ENCODE data around the gene RIPK1. TPM values are rescaled to one million over a fixed set of nuclear protein-coding genes. Genes with fewer than 3 reads are reported as not detected.

Gene RIPK1
- total and polyA plus RNA-seq, 9 of the 15 experiments (the other 6 are each of a cell fraction or from before 2014, with no cell fraction given), result 3.8 to 24.9 (median 17.7) TPM

DNA sequence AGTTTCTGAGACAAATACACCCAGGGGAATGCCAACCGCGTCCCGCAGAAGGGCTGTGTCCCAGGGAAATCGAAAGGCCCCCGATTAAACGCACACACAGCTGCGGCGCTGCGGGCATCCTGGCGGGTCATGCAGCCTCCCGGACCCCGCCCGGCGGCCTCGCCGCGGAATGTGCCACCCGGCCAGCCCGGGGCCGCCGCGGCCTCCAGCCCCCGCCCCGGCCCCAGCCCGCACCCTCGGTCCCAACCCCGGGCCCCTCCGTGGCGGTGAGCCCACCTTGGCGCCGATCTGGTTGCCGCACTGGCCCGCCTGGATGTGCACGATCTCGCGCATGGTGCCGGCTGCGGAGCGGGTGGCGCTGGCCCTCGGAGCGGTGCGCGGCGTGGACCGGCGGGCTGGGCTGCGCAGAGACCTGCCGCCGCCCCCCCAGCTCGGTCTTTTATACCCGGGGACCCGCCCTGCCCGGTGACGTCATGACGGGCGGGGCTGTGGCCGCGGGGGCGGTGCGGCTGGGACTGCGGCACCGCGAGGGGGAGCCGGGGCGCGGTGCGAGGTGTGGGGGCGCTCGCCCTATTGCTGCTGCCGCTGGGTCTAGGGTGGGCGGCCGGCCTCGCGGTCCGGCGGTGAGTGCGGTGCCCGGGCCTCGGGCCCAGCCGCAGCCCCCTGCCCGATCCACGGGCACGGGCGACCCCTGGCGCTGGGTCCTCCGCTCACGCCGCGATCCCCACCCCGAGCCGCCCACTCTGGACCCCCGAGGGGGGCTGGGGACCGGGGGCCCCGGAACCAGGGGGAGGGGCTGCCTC is 89.0 kb downstream of the RIPK1 start, which contains the start of gene TUBB2A (continued):
- TF ChIP-seq ELF4 (CRISPR knock-in tag; IDR thresholded peaks at IDR 0.05), result no peak
- TF ChIP-seq ZNF143 (CRISPR knock-in tag; IDR thresholded peaks at IDR 0.05), result no peak
- TF ChIP-seq KDM5B (IDR thresholded peaks at IDR 0.05; ENCODE audit: insufficient replicate concordance, low read depth, low read length), result peak; percentile 98
- 0 out of 2 replicates have a peak, but pooled peaks have one; percentile 80 for TF ChIP-seq ZNF282 (CRISPR knock-in tag; IDR thresholded peaks at IDR 0.05)
- no peak for TF ChIP-seq PPARD (CRISPR knock-in tag; IDR thresholded peaks at IDR 0.05)
- no peak for TF ChIP-seq ZSCAN32 (CRISPR knock-in tag; IDR thresholded peaks at IDR 0.05)
- TF ChIP-seq ZSCAN29 (IDR thresholded peaks at IDR 0.05), result no peak
- no peak for TF ChIP-seq FOXO4 (CRISPR knock-in tag; IDR thresholded peaks at IDR 0.05)
- TF ChIP-seq ZNF212 (CRISPR knock-in tag; IDR thresholded peaks at IDR 0.05), result no peak
- peak; percentile 69 for TF ChIP-seq ZNF766 (CRISPR knock-in tag; conservative IDR thresholded peaks at IDR 0.05)
- no peak for TF ChIP-seq SNIP1 (IDR thresholded peaks at IDR 0.05; ENCODE audit: low read depth)
- TF ChIP-seq ARHGAP35 (IDR thresholded peaks at IDR 0.05; ENCODE audit: partially characterized antibody), result no peak
- no peak for TF ChIP-seq GATA2 (CRISPR knock-in tag; IDR thresholded peaks at IDR 0.05)
- no peak for TF ChIP-seq ZNF79 (CRISPR knock-in tag; IDR thresholded peaks at IDR 0.05; ENCODE audit: low read depth)
- no peak for TF ChIP-seq HNRNPH1 (optimal IDR thresholded peaks at IDR 0.05; ENCODE audit: low read depth, low read length)
- TF ChIP-seq DACH1 (IDR thresholded peaks at IDR 0.05; ENCODE audit: partially characterized antibody), result no peak
- no peak for TF ChIP-seq ZC3H11A (IDR thresholded peaks at IDR 0.05; ENCODE audit: low read depth, low read length)
- TF ChIP-seq RAD21 (CRISPR knock-in tag; conservative IDR thresholded peaks at IDR 0.05 in 1 of 2, IDR thresholded peaks at IDR 0.05 in 1 of 2), result peak; percentile 71 to 74
- peak; percentile 67; the same call in 1 of the 2 replicates for TF ChIP-seq ZBTB9 (CRISPR knock-in tag; IDR thresholded peaks at IDR 0.05)
- TF ChIP-seq, protein P1, sequence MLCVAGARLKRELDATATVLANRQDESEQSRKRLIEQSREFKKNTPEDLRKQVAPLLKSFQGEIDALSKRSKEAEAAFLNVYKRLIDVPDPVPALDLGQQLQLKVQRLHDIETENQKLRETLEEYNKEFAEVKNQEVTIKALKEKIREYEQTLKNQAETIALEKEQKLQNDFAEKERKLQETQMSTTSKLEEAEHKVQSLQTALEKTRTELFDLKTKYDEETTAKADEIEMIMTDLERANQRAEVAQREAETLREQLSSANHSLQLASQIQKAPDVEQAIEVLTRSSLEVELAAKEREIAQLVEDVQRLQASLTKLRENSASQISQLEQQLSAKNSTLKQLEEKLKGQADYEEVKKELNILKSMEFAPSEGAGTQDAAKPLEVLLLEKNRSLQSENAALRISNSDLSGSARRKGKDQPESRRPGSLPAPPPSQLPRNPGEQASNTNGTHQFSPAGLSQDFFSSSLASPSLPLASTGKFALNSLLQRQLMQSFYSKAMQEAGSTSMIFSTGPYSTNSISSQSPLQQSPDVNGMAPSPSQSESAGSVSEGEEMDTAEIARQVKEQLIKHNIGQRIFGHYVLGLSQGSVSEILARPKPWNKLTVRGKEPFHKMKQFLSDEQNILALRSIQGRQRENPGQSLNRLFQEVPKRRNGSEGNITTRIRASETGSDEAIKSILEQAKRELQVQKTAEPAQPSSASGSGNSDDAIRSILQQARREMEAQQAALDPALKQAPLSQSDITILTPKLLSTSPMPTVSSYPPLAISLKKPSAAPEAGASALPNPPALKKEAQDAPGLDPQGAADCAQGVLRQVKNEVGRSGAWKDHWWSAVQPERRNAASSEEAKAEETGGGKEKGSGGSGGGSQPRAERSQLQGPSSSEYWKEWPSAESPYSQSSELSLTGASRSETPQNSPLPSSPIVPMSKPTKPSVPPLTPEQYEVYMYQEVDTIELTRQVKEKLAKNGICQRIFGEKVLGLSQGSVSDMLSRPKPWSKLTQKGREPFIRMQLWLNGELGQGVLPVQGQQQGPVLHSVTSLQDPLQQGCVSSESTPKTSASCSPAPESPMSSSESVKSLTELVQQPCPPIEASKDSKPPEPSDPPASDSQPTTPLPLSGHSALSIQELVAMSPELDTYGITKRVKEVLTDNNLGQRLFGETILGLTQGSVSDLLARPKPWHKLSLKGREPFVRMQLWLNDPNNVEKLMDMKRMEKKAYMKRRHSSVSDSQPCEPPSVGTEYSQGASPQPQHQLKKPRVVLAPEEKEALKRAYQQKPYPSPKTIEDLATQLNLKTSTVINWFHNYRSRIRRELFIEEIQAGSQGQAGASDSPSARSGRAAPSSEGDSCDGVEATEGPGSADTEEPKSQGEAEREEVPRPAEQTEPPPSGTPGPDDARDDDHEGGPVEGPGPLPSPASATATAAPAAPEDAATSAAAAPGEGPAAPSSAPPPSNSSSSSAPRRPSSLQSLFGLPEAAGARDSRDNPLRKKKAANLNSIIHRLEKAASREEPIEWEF (CRISPR knock-in tag; IDR thresholded peaks at IDR 0.05), result no peak
- no peak for TF ChIP-seq ZNF232 (CRISPR knock-in tag; IDR thresholded peaks at IDR 0.05)
